Lower lobe of right lung (tissue), 2 donors: ENCODE data around the gene CACNA2D1. TPM values are rescaled to one million over a fixed set of nuclear protein-coding genes. Genes with fewer than 3 reads are reported as not detected.

Experiments used
- ATAC-seq, 2 donors: fragments of 200-7000 bp; cut with Tn5 transposase; one replicate each; pipeline ENCODE4 v1.9.1; 2020 to 2022; ENCODE audit warnings: mild to moderate bottlenecking in 2 of 2, moderate library complexity in 2 of 2
- DNase-seq: peaks from one replicate; pipeline ENCODE4 v3.0.0-alpha.2; 2020
- H3K27ac ChIP-seq: fragments of 200-600 bp; one replicate; pipeline ENCODE4 v1.8.0; 2022
- H3K27me3 ChIP-seq: fragments of 200-600 bp; one replicate; pipeline ENCODE4 v1.8.0; 2022; ENCODE audit warnings: low read depth
- H3K36me3 ChIP-seq: fragments of 200-600 bp; one replicate; pipeline ENCODE4 v1.8.0; 2022; ENCODE audit warnings: mild to moderate bottlenecking
- H3K4me1 ChIP-seq: fragments of 200-600 bp; one replicate; pipeline ENCODE4 v1.8.0; 2022
- H3K4me3 ChIP-seq: fragments of 200-600 bp; one replicate; pipeline ENCODE4 v1.8.0; 2022; ENCODE audit warnings: mild to moderate bottlenecking
- H3K9me3 ChIP-seq: fragments of 200-600 bp; one replicate; pipeline ENCODE4 v1.8.0; 2022
- CTCF ChIP-seq: fragments of 200-600 bp; IDR thresholded peaks from one replicate; pipeline ENCODE4 v1.8.0; 2022; ENCODE audit warnings: antibody characterized with exemption, mild to moderate bottlenecking
- intact Hi-C: fragments of 100-400 bp; cut with DNase I; formaldehyde crosslinking; loops from one replicate; pipeline ENCODE4 v1.11.0; 2022
- total RNA-seq: library from RNA; stranded (reverse); fragmentation: NEBNext Ultra II Directional; extraction: Animal tissue kit (Norgen Biotek cat#: 25700); gene quantifications from one replicate; pipeline ENCODE4 v1.2.1, GENCODE V29; 2021
- donor health status: DM: no; HTN: yes; CAD: no; lungs with severe emphysema.

CACNA2D1 gene
- total RNA-seq, 1 donor from 2014 or later = 12.5 TPM

- intact Hi-C loops = no loop called here
- H3K9me3 ChIP-seq = no peaks in the 10 kb centered on the region
- DNase-seq (no peak), ATAC-seq (no peak)
- H3K4me3 ChIP-seq = no peak overlapping the region
- no peaks in the 10 kb centered on the region for H3K36me3 ChIP-seq
- no peaks in the 10 kb centered on the region for H3K27me3 ChIP-seq
- H3K4me1 ChIP-seq = no peaks in the 10 kb centered on the region
- no peak overlapping the region for H3K27ac ChIP-seq
- no peak for TF ChIP-seq CTCF
Observed at GRCh38 chr7:82286096-82286797, 157.3 kb downstream of the CACNA2D1 start.

GRCh38 chr7:82284936-82285519, 158.5 kb downstream of the CACNA2D1 start:
- DNase-seq (no peak), ATAC-seq (no peak)
- Histone ChIP-seq H3K9me3 (no peaks in the 10 kb centered on the region), H3K4me3 (no peak overlapping the region), H3K27me3 (no peaks in the 10 kb centered on the region), H3K27ac (no peak overlapping the region), H3K36me3 (no peaks in the 10 kb centered on the region), H3K4me1 (no peaks in the 10 kb centered on the region)
- intact Hi-C loops = no loop called here
- no peak for TF ChIP-seq CTCF

GRCh38 chr7:82275342-82275741, 168.2 kb downstream of the CACNA2D1 start:
- H3K9me3 ChIP-seq = no peaks in the 10 kb centered on the region
- no peak for DNase-seq
- H3K36me3 ChIP-seq = no peaks in the 10 kb centered on the region
- H3K4me3 ChIP-seq = no peak overlapping the region
- H3K27me3 ChIP-seq = no peaks in the 10 kb centered on the region
- H3K27ac ChIP-seq = no peak overlapping the region
- intact Hi-C loops = no loop called here
- no peaks in the 10 kb centered on the region for H3K4me1 ChIP-seq
- no peak for ATAC-seq
- TF ChIP-seq CTCF = no peak

GRCh38 chr7:82274681-82275080, 168.9 kb downstream of the CACNA2D1 start:
- Histone ChIP-seq H3K9me3 (no peaks in the 10 kb centered on the region), H3K4me1 (no peaks in the 10 kb centered on the region), H3K36me3 (no peaks in the 10 kb centered on the region), H3K4me3 (no peak overlapping the region), H3K27me3 (no peaks in the 10 kb centered on the region), H3K27ac (no peak overlapping the region)
- ATAC-seq (no peak), DNase-seq (no peak)
- intact Hi-C loops = no loop called here
- no peak for TF ChIP-seq CTCF

GRCh38 chr7:82273886-82274285, 169.7 kb downstream of the CACNA2D1 start:
- DNase-seq (no peak), ATAC-seq (no peak)
- TF ChIP-seq CTCF = no peak
- H3K9me3 ChIP-seq = no peaks in the 10 kb centered on the region
- no peaks in the 10 kb centered on the region for H3K27me3 ChIP-seq
- H3K27ac ChIP-seq = no peak overlapping the region
- H3K4me1 ChIP-seq = no peaks in the 10 kb centered on the region
- H3K36me3 ChIP-seq = no peaks in the 10 kb centered on the region
- intact Hi-C loops = no loop called here
- H3K4me3 ChIP-seq = no peak overlapping the region
